PC-9 (cell line): ENCODE data around the gene CYP3A7. TPM values are rescaled to one million over a fixed set of nuclear protein-coding genes. Genes with fewer than 3 reads are reported as not detected.
"Not testable (repeated sequence)": the region's sequence is repeated elsewhere in the genome, so short reads cannot be mapped to it uniquely, and the experiment has no call there.

ENCODE experiments used
- BruUV-seq: library from RNA; stranded (reverse); fragments of 400-500 nt; replicated peaks from 2 replicates; lab custom pipeline; 2021; lab: Mats Ljungman, UMichigan
- CTCF ChIA-PET: fragments of 300-600 bp; sonication (Branson Sonifier 250); formaldehyde crosslinking; loops from one replicate; lab custom pipeline; 2022; ENCODE audit warnings: antibody characterized with exemption; lab: Charles Lee
- POLR2A ChIA-PET: fragments of 300-600 bp; sonication (Branson Sonifier 250); formaldehyde crosslinking; loops from one replicate; lab custom pipeline; 2022; ENCODE audit warnings: antibody characterized with exemption; ENCODE audit not compliant: unreplicated experiment; lab: Charles Lee
- DNase-seq, 2 experiments: peaks; one replicate each; pipeline versions ENCODE4 v3.0.0 to v3.0.0-alpha.2; 2015 to 2022; ENCODE audit warnings: mixed read lengths in 1 of 2
- H2AFZ ChIP-seq: fragments of 200-600 bp; sonication (generic); 2 replicates; pipeline ENCODE4 v1.8.1; 2017; ENCODE audit warnings: antibody characterized with exemption
- H3F3A ChIP-seq: fragments of 200-600 bp; sonication (generic); 2 replicates; pipeline ENCODE4 v1.8.1; 2017; ENCODE audit warnings: antibody characterized with exemption, mild to moderate bottlenecking, low read depth; ENCODE audit not compliant: insufficient read depth
- H3K27ac ChIP-seq: fragments of 200-600 bp; sonication (generic); 2 replicates; pipeline ENCODE4 v1.6.1; 2016; ENCODE audit warnings: mixed run types
- H3K27me3 ChIP-seq: fragments of 200-600 bp; sonication (generic); 2 replicates; pipeline ENCODE4 v1.6.1; 2016; ENCODE audit warnings: low read depth, mixed run types; ENCODE audit not compliant: insufficient read depth
- H3K36me3 ChIP-seq: fragments of 200-600 bp; sonication (generic); 2 replicates; pipeline ENCODE4 v1.6.1; 2016; ENCODE audit warnings: low read depth, mixed run types
- H3K4me1 ChIP-seq: fragments of 200-600 bp; sonication (generic); replicated peaks from 2 replicates; pipeline ENCODE4 v1.6.1; 2016; ENCODE audit warnings: mixed run types; ENCODE audit not compliant: insufficient read depth
- H3K4me2 ChIP-seq: fragments of 200-600 bp; sonication (generic); 2 replicates; pipeline ENCODE4 v1.6.1; 2017; ENCODE audit warnings: mixed run types
- H3K4me3 ChIP-seq: fragments of 200-600 bp; sonication (generic); 2 replicates; pipeline ENCODE4 v1.6.1; 2016; ENCODE audit warnings: mixed run types
- H3K79me2 ChIP-seq: fragments of 200-600 bp; sonication (generic); 2 replicates; pipeline ENCODE4 v1.6.1; 2017; ENCODE audit warnings: low read depth, mixed run types
- H3K9me2 ChIP-seq: fragments of 200-600 bp; sonication (generic); 2 replicates; pipeline ENCODE4 v1.8.1; 2017; ENCODE audit warnings: mild to moderate bottlenecking; ENCODE audit not compliant: insufficient read depth
- H3K9me3 ChIP-seq: fragments of 200-600 bp; sonication (generic); 2 replicates; pipeline ENCODE4 v1.8.1; 2016; ENCODE audit warnings: low read depth; ENCODE audit not compliant: insufficient read depth
- H4K20me1 ChIP-seq: fragments of 200-600 bp; sonication (generic); 2 replicates; pipeline ENCODE4 v1.8.1; 2017; ENCODE audit not compliant: insufficient read depth
- EZH2 ChIP-seq: fragments of 200-600 bp; sonication (generic); IDR thresholded peaks from 2 replicates; pipeline ENCODE4 v1.8.0; 2017; ENCODE audit warnings: antibody characterized with exemption, low read depth
- intact Hi-C: fragments of 100-400 bp; cut with micrococcal nuclease; formaldehyde crosslinking; loops from one replicate; pipeline ENCODE4 v1.10.0; 2022; ENCODE audit not compliant: unreplicated experiment
- total RNA-seq: library from RNA; stranded (reverse); gene quantifications from 2 replicates; pipeline ENCODE4 v1.2.3, GENCODE V29; 2021
- TF ChIP-seq, protein P1 (sequence below): fragments of 200-600 bp; sonication (generic); conservative IDR thresholded peaks from 2 replicates; pipeline ENCODE4 v1.6.1; 2017; ENCODE audit warnings: mixed run types, antibody characterized with exemption, mild to moderate bottlenecking, moderate library complexity

CYP3A7 gene
- total RNA-seq, 1 experiment from 2014 or later: not detected

- H4K20me1 ChIP-seq: no peaks in the 10 kb centered on the region
- peaks cover 17% of the 10 kb centered on the region; the same call in 1 of the 2 replicates for H3F3A ChIP-seq
- no peaks in the 10 kb centered on the region for H3K36me3 ChIP-seq
- ChIA-PET POLR2A (no interaction called here), CTCF (no interaction called here)
- H3K4me2 ChIP-seq: no peak overlapping the region
- no peaks in the 10 kb centered on the region for H3K27me3 ChIP-seq
- H3K27ac ChIP-seq: no peak overlapping the region
- no TSS peak for BruUV-seq
- H2AFZ ChIP-seq: no peak overlapping the region
- peaks cover 27% of the 10 kb centered on the region for H3K4me1 ChIP-seq
- no peak overlapping the region for H3K4me3 ChIP-seq
- no peak for DNase-seq
- no peaks in the 10 kb centered on the region for H3K9me3 ChIP-seq
- no peaks in the 10 kb centered on the region for H3K79me2 ChIP-seq
- no peak for TF ChIP-seq EZH2
- TF ChIP-seq, protein P1, sequence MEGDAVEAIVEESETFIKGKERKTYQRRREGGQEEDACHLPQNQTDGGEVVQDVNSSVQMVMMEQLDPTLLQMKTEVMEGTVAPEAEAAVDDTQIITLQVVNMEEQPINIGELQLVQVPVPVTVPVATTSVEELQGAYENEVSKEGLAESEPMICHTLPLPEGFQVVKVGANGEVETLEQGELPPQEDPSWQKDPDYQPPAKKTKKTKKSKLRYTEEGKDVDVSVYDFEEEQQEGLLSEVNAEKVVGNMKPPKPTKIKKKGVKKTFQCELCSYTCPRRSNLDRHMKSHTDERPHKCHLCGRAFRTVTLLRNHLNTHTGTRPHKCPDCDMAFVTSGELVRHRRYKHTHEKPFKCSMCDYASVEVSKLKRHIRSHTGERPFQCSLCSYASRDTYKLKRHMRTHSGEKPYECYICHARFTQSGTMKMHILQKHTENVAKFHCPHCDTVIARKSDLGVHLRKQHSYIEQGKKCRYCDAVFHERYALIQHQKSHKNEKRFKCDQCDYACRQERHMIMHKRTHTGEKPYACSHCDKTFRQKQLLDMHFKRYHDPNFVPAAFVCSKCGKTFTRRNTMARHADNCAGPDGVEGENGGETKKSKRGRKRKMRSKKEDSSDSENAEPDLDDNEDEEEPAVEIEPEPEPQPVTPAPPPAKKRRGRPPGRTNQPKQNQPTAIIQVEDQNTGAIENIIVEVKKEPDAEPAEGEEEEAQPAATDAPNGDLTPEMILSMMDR: no peak
- no peaks in the 10 kb centered on the region for H3K9me2 ChIP-seq
- intact Hi-C loops: no loop called here
Observed at GRCh38 chr7:99755085-99755484, 20.1 kb upstream of the CYP3A7 start.

DNA sequence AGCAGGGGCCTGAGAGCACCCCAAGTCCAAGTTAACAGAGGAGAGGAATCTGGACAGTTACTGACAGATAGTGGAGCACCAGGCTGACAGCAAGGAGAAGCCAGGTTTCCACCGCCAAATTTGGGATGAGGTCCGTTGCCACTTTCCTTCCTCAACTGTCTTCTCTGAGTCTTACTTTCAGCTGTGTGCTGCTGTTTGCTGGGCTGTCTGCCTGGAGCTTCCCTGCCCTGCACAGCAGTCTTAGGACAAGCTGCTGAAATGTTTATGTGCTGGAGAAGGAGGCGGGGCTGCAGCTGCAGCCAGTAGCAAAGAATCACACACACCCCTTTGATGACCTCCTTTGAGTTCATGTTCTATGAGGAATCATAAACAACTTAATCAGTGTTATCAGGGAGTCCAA is 17.4 kb upstream of the CYP3A7 start:
- Histone ChIP-seq H3K27ac (peak overlapping the region; percentile 83), H3K4me2 (peak overlapping the region; percentile 77), H3K36me3 (no peaks in the 10 kb centered on the region), H3K4me1 (peaks cover 45% of the 10 kb centered on the region), H3K4me3 (peak overlapping the region; percentile 45; the same call in 1 of the 2 replicates), H2AFZ (peak overlapping the region; percentile 79; the same call in 1 of the 2 replicates), H3K79me2 (no peaks in the 10 kb centered on the region), H4K20me1 (no peaks in the 10 kb centered on the region), H3F3A (peaks cover 17% of the 10 kb centered on the region; the same call in 1 of the 2 replicates), H3K9me2 (no peaks in the 10 kb centered on the region), H3K9me3 (no peaks in the 10 kb centered on the region), H3K27me3 (no peaks in the 10 kb centered on the region)
- CTCF ChIA-PET: no interaction called here
- DNase-seq: peak; percentile 38 to 48
- BruUV-seq: no TSS peak
- no peak for TF ChIP-seq EZH2
- TF ChIP-seq, protein P1: no peak
- intact Hi-C loops: no loop called here
- POLR2A ChIA-PET: interaction anchor here (0.7 kb wide), 2 partner anchors 21 to 348 kb away, joined by 3 read pairs; no protein-coding TSS in a partner anchor

DNA sequence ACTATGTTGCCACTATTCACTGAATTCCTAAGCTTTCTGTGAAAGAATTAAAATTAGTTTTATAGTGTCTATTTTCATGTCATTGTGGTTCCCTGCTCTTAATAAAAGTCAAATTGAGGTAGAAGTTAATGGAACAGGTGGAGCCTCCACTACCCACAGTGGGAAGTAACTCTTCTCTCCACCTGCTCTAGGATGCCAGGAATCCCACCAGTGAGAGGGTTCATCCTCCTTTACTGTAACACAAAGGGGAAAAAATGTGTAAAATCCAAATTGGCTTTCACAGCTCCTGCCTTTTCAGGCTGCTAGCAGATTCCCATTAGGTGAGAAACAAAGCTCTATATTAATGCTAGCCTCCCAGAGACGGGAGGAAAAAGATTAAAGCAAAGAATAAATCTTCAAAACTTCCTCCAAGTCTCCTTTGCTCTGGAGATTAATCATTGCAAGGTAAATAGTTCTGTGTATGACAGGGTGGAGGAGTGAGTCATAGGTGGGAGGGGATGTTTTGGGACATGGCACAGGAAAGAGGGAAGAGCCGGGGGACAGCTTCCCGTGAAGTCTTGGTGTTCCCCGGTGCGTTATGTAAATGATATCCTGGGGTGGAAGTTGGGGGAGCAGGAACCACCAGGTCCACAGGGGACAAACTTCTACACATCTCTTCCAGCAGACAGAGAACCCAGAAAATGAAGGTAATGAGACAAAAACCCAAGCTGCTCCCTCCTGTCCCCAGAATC is 16.5 kb upstream of the CYP3A7 start:
- intact Hi-C loops, H4K20me1 ChIP-seq, H3K36me3 ChIP-seq, H3K9me2 ChIP-seq, H3K79me2 ChIP-seq, H3K27me3 ChIP-seq, CTCF ChIA-PET, H3K9me3 ChIP-seq, POLR2A ChIA-PET: not testable (repeated sequence)
- BruUV-seq: TSS peak; percentile 77
- Histone ChIP-seq H3K4me3 (peak overlapping the region; percentile 45; the same call in 1 of the 2 replicates), H3K4me2 (peak overlapping the region; percentile 77), H3K4me1 (peaks cover 45% of the 10 kb centered on the region), H3F3A (peaks cover 17% of the 10 kb centered on the region; the same call in 1 of the 2 replicates), H3K27ac (peak overlapping the region; percentile 83), H2AFZ (peak overlapping the region; percentile 79)
- DNase-seq: peak; percentile 60 to 76
